COLO668 (cell line): ENCODE measurements around the gene DPM2.

Experiments
- DNase-seq: peaks from one replicate; lab custom pipeline; 2025; ENCODE audit not compliant: unreplicated experiment; lab: John Stamatoyannopoulos, UW

DPM2 gene, protein sequence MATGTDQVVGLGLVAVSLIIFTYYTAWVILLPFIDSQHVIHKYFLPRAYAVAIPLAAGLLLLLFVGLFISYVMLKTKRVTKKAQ

GRCh38 chr9:127937388-127938297 is at the start of gene DPM2:
DPM2 (minus strand) TSS chr9:127937854; CDS start chr9:127937820, 34 bp downstream.
- peak; percentile 89 for DNase-seq

DNA sequence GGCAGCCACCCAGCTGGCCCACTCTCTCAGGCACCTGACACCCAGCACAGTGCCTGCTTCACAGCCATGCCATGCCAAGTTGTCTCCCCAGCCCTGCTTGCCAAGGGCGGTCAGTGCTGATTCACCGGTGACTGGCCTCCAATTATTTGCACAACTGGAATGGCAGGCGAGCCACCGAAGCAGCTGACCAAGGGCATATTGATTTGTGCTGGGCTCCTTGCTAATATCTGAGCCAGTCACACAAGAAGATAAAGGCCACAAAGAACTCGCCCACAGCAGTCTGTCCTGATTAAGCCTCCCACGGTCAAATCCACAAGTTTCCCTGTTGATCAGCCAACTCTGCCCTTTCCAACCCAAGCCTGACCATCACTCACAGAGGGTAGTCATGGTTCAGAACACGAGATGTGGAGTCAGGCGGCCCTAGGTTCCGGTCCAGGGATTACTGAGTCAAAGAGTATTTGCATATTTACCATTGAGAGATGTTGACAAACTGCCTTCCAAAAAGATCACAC is 49.5 kb upstream of the DPM2 start:
- DNase-seq: peak; percentile 46

- no peak for DNase-seq
These were observed 47.4 kb upstream of the DPM2 start for GRCh38 chr9:127985011-127985410.

DNA sequence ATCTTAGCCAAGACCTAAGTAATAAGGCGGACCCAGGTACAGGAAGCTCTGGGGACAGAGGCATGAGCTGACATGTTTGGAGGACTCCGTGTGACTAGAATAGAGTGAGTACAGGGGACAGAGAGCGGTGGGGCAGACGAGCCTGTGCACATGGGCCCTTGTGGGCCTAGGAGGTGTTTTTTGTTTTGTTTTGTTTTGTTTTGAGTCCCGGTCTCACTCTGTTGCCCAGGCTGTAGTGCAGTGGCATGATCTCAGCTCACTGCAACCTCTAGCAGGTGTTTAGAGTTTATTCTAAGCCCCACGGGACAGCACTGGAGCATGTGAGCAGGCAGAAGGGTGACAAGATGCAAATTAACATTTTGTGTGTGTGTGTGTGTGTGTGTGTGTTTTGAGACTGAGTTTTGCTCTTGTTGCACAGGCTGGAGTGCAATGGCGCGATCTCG is 46.2 kb upstream of the DPM2 start:
- DNase-seq: peak; percentile 39

GRCh38 chr9:127982912-127983311 is 45.3 kb upstream of the DPM2 start:
- DNase-seq: no peak

- DNase-seq: no peak
These were observed 44.0 kb upstream of the DPM2 start for GRCh38 chr9:127981559-127982121.

DNA sequence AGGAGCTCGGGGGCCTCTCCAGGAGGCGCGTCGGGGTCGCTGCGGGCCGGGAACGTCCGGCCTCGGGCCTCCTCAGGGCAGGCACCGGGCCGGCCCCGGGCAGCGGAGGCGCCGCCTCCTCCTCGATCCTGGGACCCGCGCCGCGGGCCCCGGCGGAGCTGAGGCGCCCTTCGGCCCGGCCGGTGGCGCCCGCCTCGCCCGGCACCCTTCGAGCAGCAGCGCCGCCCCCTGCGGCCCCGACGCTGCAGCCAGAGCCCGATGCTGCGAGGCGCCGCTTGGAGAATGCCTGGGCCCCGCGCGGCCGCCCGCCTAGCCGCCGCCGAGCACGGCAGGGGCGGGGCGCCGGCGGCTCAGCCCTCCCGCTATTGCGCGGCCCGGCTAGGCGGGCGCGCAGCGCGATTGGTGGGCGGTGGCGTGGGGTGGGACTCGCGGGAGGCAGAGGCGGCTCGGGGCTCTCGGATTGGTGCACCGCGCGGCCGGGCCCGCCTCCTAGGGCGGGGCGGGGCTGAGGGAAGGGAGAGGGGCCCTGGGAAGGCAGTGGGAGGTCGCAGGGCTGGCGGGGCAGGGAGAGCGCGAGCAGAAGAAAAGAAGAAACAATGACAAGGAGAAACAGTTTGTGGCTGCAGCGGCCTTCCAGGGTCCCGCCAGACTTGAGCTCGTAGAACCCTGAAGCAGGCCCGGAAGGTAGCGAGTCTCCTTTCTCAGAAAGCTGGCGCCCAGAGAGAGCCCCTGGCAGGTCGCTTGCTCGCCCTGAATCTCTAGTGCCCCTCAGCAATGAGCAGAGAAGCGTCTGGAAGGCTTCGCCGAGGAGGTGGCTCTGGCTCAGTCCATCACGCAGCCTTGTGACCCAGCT is 43.3 kb upstream of the DPM2 start, which contains the start of gene EEIG1:
TSS of gene EEIG1 (minus strand) at position 284 of the 853 bp plus-strand sequence. CDS start 852 bp downstream, outside the sequence.
- DNase-seq: peak; percentile 98

- DNase-seq: peak; percentile 80
These were observed 42.5 kb upstream of the DPM2 start for GRCh38 chr9:127980060-127980705.

GRCh38 chr9:127979333-127980059 is 41.8 kb upstream of the DPM2 start:
- DNase-seq: peak; percentile 84

DNA sequence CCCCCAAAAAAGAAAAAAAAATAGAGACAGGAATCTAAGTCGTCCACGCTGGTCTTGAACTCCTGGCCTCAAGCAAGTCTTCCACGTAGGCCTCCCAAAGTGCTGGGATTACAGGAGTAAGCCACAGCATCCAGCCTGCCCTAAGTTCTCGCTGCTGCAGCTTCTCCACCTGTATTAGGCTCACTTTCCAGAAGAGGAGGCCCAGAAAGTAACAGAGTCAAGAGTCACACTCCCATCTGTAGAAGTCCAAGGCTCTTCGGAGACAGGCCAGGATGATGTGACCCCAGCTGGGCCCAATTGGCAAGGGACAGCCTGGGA is 41.3 kb upstream of the DPM2 start:
- DNase-seq: no peak

GRCh38 chr9:127977884-127978647 is 40.4 kb upstream of the DPM2 start:
- peak; percentile 40 for DNase-seq

- peak; percentile 59 for DNase-seq
These were observed 39.6 kb upstream of the DPM2 start for GRCh38 chr9:127977009-127977883.

DNA sequence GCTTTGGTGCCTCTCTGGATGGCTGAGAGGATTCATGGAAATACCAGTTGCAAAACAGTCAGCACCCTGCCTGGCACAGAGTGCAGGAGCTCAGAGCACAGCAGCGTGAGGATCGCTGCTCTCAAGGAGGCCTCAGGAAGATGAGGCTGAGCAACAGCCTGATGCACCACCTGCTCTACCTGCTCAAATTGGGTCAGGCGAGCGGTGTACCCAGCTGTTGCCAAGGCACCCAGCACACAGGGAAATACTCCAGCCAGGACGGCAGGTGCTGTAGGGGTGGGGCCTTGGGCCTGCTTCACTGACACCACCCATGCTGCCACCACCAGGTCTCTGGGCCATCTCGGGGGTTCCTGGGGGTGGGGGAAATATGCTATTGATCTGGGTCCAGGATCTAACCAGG is 38.8 kb upstream of the DPM2 start:
- peak; percentile 95 for DNase-seq

- peak; percentile 32 for DNase-seq
These were observed 38.0 kb upstream of the DPM2 start for GRCh38 chr9:127975376-127976315.

- peak; percentile 48 for DNase-seq
These were observed 37.2 kb upstream of the DPM2 start for GRCh38 chr9:127974769-127975261.

GRCh38 chr9:127974001-127974768 is 36.5 kb upstream of the DPM2 start:
- DNase-seq: peak; percentile 53
